Osteocyte (in vitro differentiated cells): ENCODE results near the gene MLN. TPM values are rescaled to one million over a fixed set of nuclear protein-coding genes. Genes with fewer than 3 reads are reported as not detected.

Source experiments
- DNase-seq: peaks from one replicate; pipeline ENCODE4 v3.0.0; 2021; ENCODE audit warnings: mixed read lengths; ENCODE audit not compliant: unreplicated experiment; ENCODE audit errors: extremely low spot score
- H3K27ac Mint-ChIP-seq: one replicate; pipeline ENCODE4 v1.8.0; 2021; ENCODE audit warnings: mild to moderate bottlenecking, mixed read lengths; ENCODE audit not compliant: unreplicated experiment
- H3K27me3 Mint-ChIP-seq: one replicate; pipeline ENCODE4 v1.8.0; 2021; ENCODE audit warnings: mixed read lengths; ENCODE audit not compliant: unreplicated experiment
- H3K36me3 Mint-ChIP-seq: one replicate; pipeline ENCODE4 v1.8.0; 2021; ENCODE audit warnings: mixed read lengths; ENCODE audit not compliant: unreplicated experiment
- H3K4me1 Mint-ChIP-seq: one replicate; pipeline ENCODE4 v1.8.0; 2021; ENCODE audit warnings: mixed read lengths; ENCODE audit not compliant: unreplicated experiment
- H3K4me3 Mint-ChIP-seq: one replicate; pipeline ENCODE4 v1.8.0; 2021; ENCODE audit warnings: mild to moderate bottlenecking, moderate library complexity, mixed read lengths; ENCODE audit not compliant: unreplicated experiment
- H3K9me3 Mint-ChIP-seq: one replicate; pipeline ENCODE4 v1.8.0; 2021; ENCODE audit warnings: mixed read lengths; ENCODE audit not compliant: unreplicated experiment
- CTCF ChIP-seq: fragments of 200-600 bp; sonication (generic); IDR thresholded peaks from 2 replicates; pipeline ENCODE4 v1.5.0; 2021; ENCODE audit warnings: antibody characterized with exemption, mild to moderate bottlenecking, moderate library complexity
- total RNA-seq: library from RNA; stranded (reverse); gene quantifications from 2 replicates; pipeline ENCODE4 v1.2.1, GENCODE V29; 2021

Gene MLN
- total RNA-seq, 1 donor from 2014 or later = not detected

GRCh38 chr6:33820243-33820642, 16.4 kb upstream of the MLN start:
- Mint-ChIP-seq H3K27me3 (peaks cover 32% of the 10 kb centered on the region), H3K9me3 (no peaks in the 10 kb centered on the region), H3K4me1 (peaks cover 8% of the 10 kb centered on the region), H3K4me3 (no peak overlapping the region), H3K36me3 (no peaks in the 10 kb centered on the region), H3K27ac (no peak overlapping the region)
- no peak for DNase-seq
- no peak for TF ChIP-seq CTCF

- Mint-ChIP-seq H3K27me3 (peaks cover 36% of the 10 kb centered on the region), H3K4me3 (no peak overlapping the region), H3K36me3 (no peaks in the 10 kb centered on the region), H3K4me1 (peaks cover under 1% of the 10 kb centered on the region), H3K9me3 (no peaks in the 10 kb centered on the region), H3K27ac (no peak overlapping the region)
- DNase-seq = no peak
- TF ChIP-seq CTCF = no peak
Measured at GRCh38 chr6:33819021-33819420, 15.2 kb upstream of the MLN start.

- peaks cover 2% of the 10 kb centered on the region for H3K4me1 Mint-ChIP-seq
- DNase-seq = no peak
- no peaks in the 10 kb centered on the region for H3K9me3 Mint-ChIP-seq
- H3K27ac Mint-ChIP-seq = no peak overlapping the region
- TF ChIP-seq CTCF = no peak
- H3K4me3 Mint-ChIP-seq = no peak overlapping the region
- H3K27me3 Mint-ChIP-seq = peaks cover 36% of the 10 kb centered on the region
- no peaks in the 10 kb centered on the region for H3K36me3 Mint-ChIP-seq
Measured at GRCh38 chr6:33818293-33818692, 14.5 kb upstream of the MLN start.

GRCh38 chr6:33817489-33817888, 13.7 kb upstream of the MLN start:
- peaks cover 37% of the 10 kb centered on the region for H3K27me3 Mint-ChIP-seq

GRCh38 chr6:33816911-33817310, 13.1 kb upstream of the MLN start:
- TF ChIP-seq CTCF = no peak
- DNase-seq = no peak
- Mint-ChIP-seq H3K36me3 (no peaks in the 10 kb centered on the region), H3K9me3 (no peaks in the 10 kb centered on the region), H3K4me1 (peaks cover 4% of the 10 kb centered on the region), H3K4me3 (no peak overlapping the region), H3K27ac (no peak overlapping the region), H3K27me3 (peaks cover 39% of the 10 kb centered on the region)

More at GRCh38 chr6:33817489-33817888, 13.7 kb upstream of the MLN start:
- peaks cover 4% of the 10 kb centered on the region for H3K4me1 Mint-ChIP-seq
- DNase-seq = no peak
- no peak overlapping the region for H3K4me3 Mint-ChIP-seq
- no peak overlapping the region for H3K27ac Mint-ChIP-seq
- H3K9me3 Mint-ChIP-seq = no peaks in the 10 kb centered on the region
- no peaks in the 10 kb centered on the region for H3K36me3 Mint-ChIP-seq
- TF ChIP-seq CTCF = no peak
